NT2/D1 (cell line): ENCODE measurements around the gene SH3BGRL.
"Not testable (repeated sequence)": the region's sequence is repeated elsewhere in the genome, so short reads cannot be mapped to it uniquely, and the experiment has no call there.

Experiments
- DNase-seq: peaks from one replicate; pipeline ENCODE4 v3.0.0-alpha.2; 2011; ENCODE audit warnings: low read depth, low spot score
- H3K27me3 ChIP-seq: 2 replicates; pipeline ENCODE4 v1.6.0; 2011; ENCODE audit warnings: mild to moderate bottlenecking; ENCODE audit not compliant: insufficient read length, insufficient read depth
- H3K36me3 ChIP-seq: 2 replicates; pipeline ENCODE4 v1.6.1; 2011; ENCODE audit warnings: mild to moderate bottlenecking, low read length, mixed read lengths; ENCODE audit not compliant: insufficient read depth, insufficient read length
- H3K4me1 ChIP-seq: 2 replicates; pipeline ENCODE4 v1.5.1; 2011; ENCODE audit not compliant: insufficient read depth, insufficient read length
- H3K4me3 ChIP-seq: 2 replicates; pipeline ENCODE4 v1.5.1; 2011; ENCODE audit warnings: low read depth; ENCODE audit not compliant: insufficient read length
- H3K9ac ChIP-seq: 2 replicates; pipeline ENCODE4 v1.6.0; 2011; ENCODE audit warnings: low read depth; ENCODE audit not compliant: insufficient read length
- H3K9me3 ChIP-seq: 2 replicates; pipeline ENCODE4 v1.5.1; 2011; ENCODE audit warnings: mild to moderate bottlenecking, low read length; ENCODE audit not compliant: insufficient read depth
- SUZ12 ChIP-seq: IDR thresholded peaks from 2 replicates; pipeline ENCODE4 v1.6.1; 2011; ENCODE audit not compliant: insufficient read length, insufficient read depth; ENCODE audit errors: extremely low read depth
- YY1 ChIP-seq: IDR thresholded peaks from 2 replicates; pipeline ENCODE4 v1.6.1; 2011; ENCODE audit not compliant: insufficient read length, insufficient read depth
- ZNF274 ChIP-seq: IDR thresholded peaks from 2 replicates; pipeline ENCODE4 v1.6.1; 2011; ENCODE audit warnings: mild to moderate bottlenecking, low read depth, low read length

The SH3BGRL gene

GRCh38 chrX:81336455-81337152, 134.7 kb downstream of the SH3BGRL start:
- Histone ChIP-seq H3K4me1 (peaks cover 2% of the 10 kb centered on the region), H3K36me3 (no peaks in the 10 kb centered on the region), H3K4me3 (no peak overlapping the region), H3K9ac (no peak overlapping the region), H3K27me3 (no peaks in the 10 kb centered on the region), H3K9me3 (no peaks in the 10 kb centered on the region)
- no peak for DNase-seq
- no peak for TF ChIP-seq YY1
- TF ChIP-seq SUZ12 = no peak
- TF ChIP-seq ZNF274 = no peak

DNA sequence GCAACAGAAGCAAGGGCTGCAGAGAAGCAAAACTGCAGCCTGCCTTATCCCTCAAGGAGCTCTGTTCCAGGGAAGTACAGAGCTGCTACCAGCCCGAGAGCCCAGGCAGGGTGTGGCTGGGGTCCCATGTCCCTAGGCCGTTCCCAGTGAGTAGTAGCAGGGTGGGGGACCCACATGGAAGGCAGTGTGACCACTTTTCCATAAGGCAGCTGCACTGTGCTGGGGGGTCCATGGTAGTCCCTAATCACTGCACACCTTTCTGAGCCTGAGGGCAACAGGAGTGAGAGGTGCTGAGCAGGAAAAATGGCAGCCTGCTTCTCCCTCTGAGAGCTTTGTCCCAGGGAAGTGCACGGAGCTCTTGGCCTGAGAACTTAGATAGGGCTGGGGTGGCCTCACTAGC, 135.9 kb downstream of the SH3BGRL start:
- DNase-seq = no peak
- no peaks in the 10 kb centered on the region for H3K9me3 ChIP-seq
- TF ChIP-seq SUZ12 = no peak
- no peak for TF ChIP-seq ZNF274
- no peak for TF ChIP-seq YY1
- H3K27me3 ChIP-seq = no peaks in the 10 kb centered on the region
- no peak overlapping the region for H3K4me3 ChIP-seq
- H3K4me1 ChIP-seq = peaks cover 2% of the 10 kb centered on the region
- no peak overlapping the region for H3K9ac ChIP-seq
- no peaks in the 10 kb centered on the region for H3K36me3 ChIP-seq

- H3K4me3 ChIP-seq = no peak overlapping the region
- peaks cover 2% of the 10 kb centered on the region for H3K4me1 ChIP-seq
- H3K9ac ChIP-seq = no peak overlapping the region
- no peaks in the 10 kb centered on the region for H3K27me3 ChIP-seq
- DNase-seq = no peak
- no peak for TF ChIP-seq SUZ12
- no peak for TF ChIP-seq ZNF274
- no peak for TF ChIP-seq YY1
- no peaks in the 10 kb centered on the region for H3K9me3 ChIP-seq
- H3K36me3 ChIP-seq = no peaks in the 10 kb centered on the region
Observed at GRCh38 chrX:81338924-81339323, 137.0 kb downstream of the SH3BGRL start.

- H3K9ac ChIP-seq, H3K9me3 ChIP-seq, H3K27me3 ChIP-seq, DNase-seq, H3K36me3 ChIP-seq, H3K4me1 ChIP-seq, H3K4me3 ChIP-seq: not testable (repeated sequence)
Observed at GRCh38 chrX:81345296-81345695, 143.4 kb downstream of the SH3BGRL start.
